Activated CD8-positive, alpha-beta memory T cell treated with anti-CD3 and anti-CD28 coated beads, Interleukin-2, amount 10 ng/mL, durations not matched to agents 7 days and 5 days (primary cell): ENCODE measurements around the gene MTMR12. TPM values are rescaled to one million over a fixed set of nuclear protein-coding genes. Genes with fewer than 3 reads are reported as not detected.
"Not testable (repeated sequence)": the region's sequence is repeated elsewhere in the genome, so short reads cannot be mapped to it uniquely, and the experiment has no call there.

Experiments
- ATAC-seq: fragments of 150-1000 bp; cut with Tn5 transposase; one replicate; pipeline ENCODE4 v1.10.0; 2021; ENCODE audit warnings: moderate library complexity
- CTCF ChIA-PET: fragments of 350-600 bp; sonication (Branson Sonifier 250); formaldehyde crosslinking; loops from one replicate; lab custom pipeline; 2021; ENCODE audit warnings: antibody characterized with exemption; lab: Charles Lee
- DNase-seq: peaks from one replicate; pipeline ENCODE4 v3.0.0-alpha.2; 2020
- H3K27ac Mint-ChIP-seq: one replicate; pipeline ENCODE4 v1.8.0; 2021; ENCODE audit warnings: mild to moderate bottlenecking, mixed read lengths
- H3K27me3 Mint-ChIP-seq: one replicate; pipeline ENCODE4 v1.8.0; 2021; ENCODE audit warnings: mixed read lengths
- H3K36me3 Mint-ChIP-seq: one replicate; pipeline ENCODE4 v1.8.0; 2021; ENCODE audit warnings: mild to moderate bottlenecking, mixed read lengths
- H3K4me1 Mint-ChIP-seq: one replicate; pipeline ENCODE4 v1.8.0; 2021; ENCODE audit warnings: mixed read lengths
- H3K4me3 Mint-ChIP-seq: one replicate; pipeline ENCODE4 v1.8.0; 2021; ENCODE audit warnings: mild to moderate bottlenecking, moderate library complexity, mixed read lengths
- H3K9me3 Mint-ChIP-seq: one replicate; pipeline ENCODE4 v1.8.0; 2022; ENCODE audit warnings: low read depth, mixed read lengths
- total RNA-seq, 2 experiments: library from RNA; stranded (reverse); gene quantifications; one replicate each; pipeline ENCODE4 v1.2.3, GENCODE V29; 2021

Gene MTMR12
- total RNA-seq, 2 experiments from 2014 or later = 23.3 to 26.6 TPM

DNA sequence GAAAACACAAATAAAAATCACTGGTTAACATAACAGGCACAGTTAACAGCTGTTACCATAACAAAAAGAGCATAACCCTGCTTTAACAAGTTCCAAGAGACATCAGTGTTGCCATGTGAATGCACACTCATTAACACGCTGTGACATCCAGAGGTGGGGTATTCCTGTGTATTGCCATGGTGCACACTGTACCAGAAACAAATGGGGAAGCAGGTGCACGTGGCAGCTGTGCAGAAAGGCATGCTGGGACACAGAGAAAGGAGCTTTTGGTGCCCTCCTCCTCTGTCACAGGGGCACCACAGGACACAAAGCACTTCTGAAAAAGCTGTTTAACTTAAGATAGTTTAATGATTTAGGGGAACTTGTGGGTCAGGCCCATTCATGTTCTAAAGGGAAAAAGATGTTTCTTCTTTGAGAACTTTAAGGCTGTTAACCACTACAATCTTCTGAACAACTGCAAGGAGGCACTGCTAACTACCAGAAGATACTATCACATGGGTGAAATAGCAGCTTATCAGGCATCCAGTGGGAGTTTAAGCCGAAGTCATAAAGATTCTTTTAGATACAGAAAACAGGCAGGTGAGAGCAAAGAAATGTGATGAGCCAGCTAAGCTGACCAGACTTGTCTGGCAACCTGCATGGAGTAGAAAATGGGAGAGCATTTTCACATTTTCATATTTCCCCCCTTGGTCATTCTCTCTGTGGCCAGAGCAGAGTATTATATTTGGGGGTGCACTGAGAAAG lies 82.2 kb downstream of the MTMR12 start:
- H3K27ac Mint-ChIP-seq = no peak overlapping the region

DNA sequence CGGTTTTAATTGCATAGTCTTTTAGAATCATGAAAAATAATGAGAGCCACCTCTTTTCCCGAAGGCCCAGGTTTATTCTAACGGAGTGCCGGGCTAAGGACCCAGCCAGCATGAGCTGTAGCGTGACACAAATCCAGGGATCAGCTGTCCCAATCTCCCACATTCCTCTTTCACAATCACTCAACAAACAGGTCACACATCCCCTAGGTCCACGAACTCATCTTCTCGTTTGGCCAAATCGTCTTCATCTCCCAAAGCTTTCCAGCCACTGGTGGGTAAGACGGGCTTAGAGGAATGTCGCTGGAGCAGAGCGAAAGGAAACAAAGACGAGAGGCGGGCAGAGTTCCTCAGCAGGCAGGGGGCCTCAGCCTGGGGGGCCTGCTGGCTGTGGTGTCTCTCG lies 83.2 kb downstream of the MTMR12 start:
- CTCF ChIA-PET = interaction anchor here (8.0 kb wide), 1 partner anchor 100 kb away, joined by 139 read pairs; no protein-coding TSS in a partner anchor
- Mint-ChIP-seq H3K36me3 (peaks cover 13% of the 10 kb centered on the region), H3K9me3 (no peaks in the 10 kb centered on the region), H3K27ac (no peak overlapping the region), H3K4me1 (peaks cover 3% of the 10 kb centered on the region), H3K4me3 (no peak overlapping the region), H3K27me3 (no peaks in the 10 kb centered on the region)
- DNase-seq (no peak), ATAC-seq (no peak)

More for the DNA sequence above, 82.2 kb downstream of the MTMR12 start:
- DNase-seq = no peak
- H3K36me3 Mint-ChIP-seq = peaks cover 17% of the 10 kb centered on the region
- CTCF ChIA-PET = interaction anchor here (0.6 to 8.0 kb wide), 7 partner anchors 8 to 259 kb away, joined by 3 to 139 read pairs (median 3); no protein-coding TSS in a partner anchor
- H3K9me3 Mint-ChIP-seq = no peaks in the 10 kb centered on the region
- peaks cover 3% of the 10 kb centered on the region for H3K4me1 Mint-ChIP-seq
- no peaks in the 10 kb centered on the region for H3K27me3 Mint-ChIP-seq
- no peak for ATAC-seq
- H3K4me3 Mint-ChIP-seq = no peak overlapping the region

DNA sequence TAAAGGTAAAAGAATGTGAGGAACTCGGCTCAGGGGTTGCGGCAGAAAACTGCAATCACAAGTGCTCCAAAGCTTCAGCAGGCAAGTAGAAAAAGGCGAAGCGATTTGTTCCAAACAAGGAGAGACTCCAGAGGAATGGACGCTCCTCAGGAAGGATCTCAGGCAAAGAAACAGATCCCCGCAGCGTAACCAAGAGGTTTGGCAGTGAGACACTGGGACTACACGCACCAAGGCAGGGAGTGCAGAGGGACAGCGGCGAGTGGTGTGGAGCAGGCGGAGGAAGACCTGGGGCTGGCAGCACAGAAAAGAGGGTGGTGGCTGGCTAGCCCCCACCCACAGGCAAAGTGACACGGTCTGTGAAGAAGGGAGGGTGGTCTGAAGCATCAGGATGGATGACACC lies 83.9 kb downstream of the MTMR12 start:
- peaks cover 9% of the 10 kb centered on the region for H3K36me3 Mint-ChIP-seq
- H3K4me1 Mint-ChIP-seq = peaks cover 3% of the 10 kb centered on the region
- CTCF ChIA-PET = interaction anchor here (1.1 to 1.4 kb wide), 2 partner anchors 101 to 361 kb away, joined by 3 to 5 read pairs; no protein-coding TSS in a partner anchor
- ATAC-seq (no peak), DNase-seq (no peak)
- H3K9me3 Mint-ChIP-seq = no peaks in the 10 kb centered on the region
- no peak overlapping the region for H3K27ac Mint-ChIP-seq
- no peaks in the 10 kb centered on the region for H3K27me3 Mint-ChIP-seq
- H3K4me3 Mint-ChIP-seq = no peak overlapping the region

DNA sequence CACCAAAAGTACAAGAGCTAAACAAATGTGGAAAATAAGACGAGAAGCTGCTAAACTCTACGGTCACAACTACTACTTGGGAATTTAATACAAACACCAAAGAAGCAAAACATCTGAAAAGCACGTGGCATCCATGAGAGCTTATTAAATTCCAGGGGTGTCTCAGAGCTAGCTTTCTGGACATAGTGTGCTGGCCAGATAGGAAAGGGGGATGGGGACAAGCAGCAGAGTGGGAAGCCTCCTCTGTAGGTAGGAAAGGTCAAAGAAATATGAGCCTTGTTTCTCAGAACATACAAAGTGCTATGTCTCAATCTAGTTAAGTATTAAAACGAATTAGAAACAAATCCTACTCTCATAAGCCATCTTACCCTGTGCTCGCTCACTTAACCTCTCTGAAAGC lies 87.3 kb downstream of the MTMR12 start:
- H3K4me3 Mint-ChIP-seq = no peak overlapping the region
- no peaks in the 10 kb centered on the region for H3K4me1 Mint-ChIP-seq
- H3K9me3 Mint-ChIP-seq = no peaks in the 10 kb centered on the region
- H3K27me3 Mint-ChIP-seq = no peaks in the 10 kb centered on the region
- DNase-seq (no peak), ATAC-seq (no peak)
- CTCF ChIA-PET = interaction anchor here (2.8 kb wide), 1 partner anchor 104 kb away, joined by 6 read pairs; no protein-coding TSS in a partner anchor
- H3K36me3 Mint-ChIP-seq = peaks cover 6% of the 10 kb centered on the region
- no peak overlapping the region for H3K27ac Mint-ChIP-seq

DNA sequence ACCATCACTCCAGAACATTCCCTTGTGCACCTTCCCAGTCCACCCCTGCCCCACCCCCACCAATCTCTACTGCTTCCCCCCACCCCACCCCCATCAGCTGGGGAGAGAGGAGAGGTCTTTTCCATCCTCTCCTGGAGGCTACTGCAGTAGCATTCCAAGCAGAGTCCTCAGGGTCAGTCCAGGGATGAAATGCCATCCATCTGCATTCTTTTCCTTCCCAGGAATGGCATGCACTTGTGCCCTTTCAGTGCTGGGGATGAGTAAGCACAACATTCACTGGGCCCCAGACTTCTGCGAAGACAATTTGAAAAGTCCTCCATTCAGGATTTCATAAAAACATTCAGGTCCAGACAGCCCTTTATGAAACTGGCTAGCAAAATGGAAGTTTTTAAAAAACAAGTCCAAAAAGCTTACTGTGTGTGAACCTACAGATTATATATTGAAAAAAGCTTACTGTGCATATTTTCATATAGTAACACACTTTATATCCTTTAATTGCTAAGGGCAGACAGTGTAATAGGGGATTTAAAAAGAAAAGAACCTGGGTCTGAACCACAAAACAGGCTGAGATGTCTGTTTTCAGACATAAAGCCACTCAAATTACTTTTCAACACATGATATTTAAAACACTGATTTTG lies 88.6 kb downstream of the MTMR12 start:
- CTCF ChIA-PET = interaction anchor here (2.8 kb wide), 1 partner anchor 105 kb away, joined by 6 read pairs; no protein-coding TSS in a partner anchor
- Mint-ChIP-seq H3K27ac (no peak overlapping the region), H3K4me1 (no peaks in the 10 kb centered on the region), H3K27me3 (no peaks in the 10 kb centered on the region), H3K36me3 (peaks cover 3% of the 10 kb centered on the region), H3K4me3 (no peak overlapping the region), H3K9me3 (no peaks in the 10 kb centered on the region)
- ATAC-seq (no peak), DNase-seq (no peak)

DNA sequence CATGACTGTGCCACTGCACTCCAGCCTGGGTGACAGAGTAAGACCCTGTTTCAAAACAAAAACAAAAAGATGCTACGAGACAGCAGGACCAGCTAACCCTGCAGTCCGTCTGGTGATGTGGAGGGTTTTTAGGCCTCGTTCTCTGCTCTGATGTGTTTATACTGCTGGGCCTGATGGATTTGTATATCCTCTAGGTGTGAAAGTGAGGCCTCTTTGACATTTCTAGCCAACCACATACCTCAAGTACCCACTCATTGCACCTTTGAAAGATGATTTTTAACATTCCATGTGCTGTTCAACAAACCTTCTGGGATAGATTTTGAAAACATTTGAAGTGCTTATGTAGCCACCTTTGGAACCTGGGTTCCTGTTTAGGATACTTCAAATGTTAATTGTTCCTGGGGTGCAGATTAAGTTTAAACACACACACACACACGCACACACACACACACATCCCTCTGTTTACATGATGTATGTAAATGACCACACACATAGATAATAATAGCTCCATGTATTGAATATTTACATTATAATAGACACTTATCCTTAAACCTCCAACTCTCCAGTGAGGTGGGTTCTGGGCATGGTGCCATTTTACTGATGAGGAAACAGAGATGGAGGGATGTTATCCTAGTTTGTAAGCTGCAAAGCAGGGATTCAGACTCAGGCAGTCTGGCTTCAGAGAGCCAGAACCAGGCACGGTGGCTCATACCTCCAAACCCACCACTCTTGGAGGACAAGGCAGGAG lies 89.8 kb downstream of the MTMR12 start:
- no peaks in the 10 kb centered on the region for H3K4me1 Mint-ChIP-seq
- no peak overlapping the region for H3K27ac Mint-ChIP-seq
- no peaks in the 10 kb centered on the region for H3K27me3 Mint-ChIP-seq
- CTCF ChIA-PET = interaction anchor here (1.3 to 1.8 kb wide), 2 partner anchors 8 to 9 kb away, joined by 3 to 5 read pairs; no protein-coding TSS in a partner anchor
- ATAC-seq = no peak
- no peaks in the 10 kb centered on the region for H3K9me3 Mint-ChIP-seq
- no peaks in the 10 kb centered on the region for H3K36me3 Mint-ChIP-seq
- no peak overlapping the region for H3K4me3 Mint-ChIP-seq
- DNase-seq = no peak

DNA sequence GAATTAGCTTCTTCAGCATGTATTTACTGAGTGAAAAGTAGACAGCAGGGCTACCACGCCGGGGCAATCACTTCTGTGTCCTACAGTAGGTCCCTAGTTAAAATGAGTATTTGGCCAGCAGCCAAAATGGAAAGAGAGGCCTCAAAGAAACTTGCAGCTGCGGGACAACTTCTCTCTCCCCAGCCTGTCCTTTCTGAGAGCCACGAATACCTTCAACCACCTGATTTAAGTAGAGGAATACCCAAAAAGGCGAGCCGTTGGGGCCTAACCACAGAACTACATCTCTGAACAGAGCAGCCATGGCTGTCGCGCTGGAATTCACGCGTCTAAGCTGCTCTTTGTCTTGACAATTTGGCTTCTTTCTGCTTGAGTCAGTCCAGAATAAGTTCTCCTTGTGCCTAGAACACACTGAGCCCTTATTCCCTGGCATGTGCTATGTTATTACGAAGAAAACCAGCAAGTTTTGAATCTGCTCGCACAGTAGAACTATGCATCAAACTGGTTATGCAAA lies 94.8 kb downstream of the MTMR12 start:
- H3K4me3 Mint-ChIP-seq = no peak overlapping the region
- no peak overlapping the region for H3K27ac Mint-ChIP-seq
- ATAC-seq (no peak), DNase-seq (no peak)
- CTCF ChIA-PET = no interaction called here
- H3K36me3 Mint-ChIP-seq = no peaks in the 10 kb centered on the region
- H3K27me3 Mint-ChIP-seq = no peaks in the 10 kb centered on the region
- H3K4me1 Mint-ChIP-seq = no peaks in the 10 kb centered on the region
- H3K9me3 Mint-ChIP-seq = no peaks in the 10 kb centered on the region

DNA sequence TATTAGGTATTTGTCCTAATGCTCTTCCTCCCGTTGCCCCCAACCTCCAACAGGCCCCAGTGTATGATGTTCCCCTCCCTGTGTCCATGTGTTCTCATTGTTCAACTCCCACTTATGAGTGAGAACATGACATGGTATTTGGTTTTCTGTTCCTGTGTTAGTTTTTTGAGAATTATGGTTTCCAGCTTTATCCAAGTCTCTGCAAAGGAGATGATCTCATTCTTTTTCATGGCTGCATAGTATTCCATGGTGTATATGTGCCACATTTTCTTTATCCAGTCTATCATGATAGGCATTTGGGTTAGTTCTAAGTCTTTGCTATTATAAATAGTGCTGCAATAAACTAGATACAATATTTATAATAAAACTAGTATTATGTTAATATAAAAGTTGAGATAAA lies 98.4 kb downstream of the MTMR12 start:
- not testable (repeated sequence) for DNase-seq, H3K4me3 Mint-ChIP-seq, H3K27me3 Mint-ChIP-seq, H3K9me3 Mint-ChIP-seq, H3K36me3 Mint-ChIP-seq, H3K27ac Mint-ChIP-seq, ATAC-seq
- CTCF ChIA-PET = interaction anchor here (1.2 kb wide), 1 partner anchor 18 kb away, joined by 3 read pairs; no protein-coding TSS in a partner anchor
- peaks cover 13% of the 10 kb centered on the region for H3K4me1 Mint-ChIP-seq

DNA sequence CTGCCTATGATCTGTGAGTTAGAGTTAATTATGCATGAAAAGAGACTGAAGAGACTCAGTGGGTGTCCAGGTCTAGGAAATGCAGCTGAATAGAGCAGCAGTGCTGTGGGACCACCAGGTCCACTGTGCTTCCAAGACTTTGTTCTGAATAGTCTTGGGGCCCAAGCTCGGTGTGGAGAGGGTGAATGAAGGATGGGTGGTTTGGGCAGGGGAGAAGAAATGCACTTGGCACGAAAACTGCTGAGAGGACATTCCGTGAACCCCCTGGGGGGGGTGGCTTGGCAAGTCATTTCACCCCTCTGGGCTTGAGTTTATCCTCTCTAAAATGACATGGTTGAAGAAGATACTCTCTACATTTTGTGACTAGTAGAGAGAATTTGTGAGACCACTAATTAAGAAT lies 102.6 kb downstream of the MTMR12 start:
- H3K4me3 Mint-ChIP-seq = no peak overlapping the region
- H3K9me3 Mint-ChIP-seq = no peaks in the 10 kb centered on the region
- CTCF ChIA-PET = no interaction called here
- no peaks in the 10 kb centered on the region for H3K27me3 Mint-ChIP-seq
- no peak for ATAC-seq
- H3K27ac Mint-ChIP-seq = peak overlapping the region; percentile 21
- peaks cover 13% of the 10 kb centered on the region for H3K4me1 Mint-ChIP-seq
- DNase-seq = no peak
- peaks cover 1% of the 10 kb centered on the region for H3K36me3 Mint-ChIP-seq

DNA sequence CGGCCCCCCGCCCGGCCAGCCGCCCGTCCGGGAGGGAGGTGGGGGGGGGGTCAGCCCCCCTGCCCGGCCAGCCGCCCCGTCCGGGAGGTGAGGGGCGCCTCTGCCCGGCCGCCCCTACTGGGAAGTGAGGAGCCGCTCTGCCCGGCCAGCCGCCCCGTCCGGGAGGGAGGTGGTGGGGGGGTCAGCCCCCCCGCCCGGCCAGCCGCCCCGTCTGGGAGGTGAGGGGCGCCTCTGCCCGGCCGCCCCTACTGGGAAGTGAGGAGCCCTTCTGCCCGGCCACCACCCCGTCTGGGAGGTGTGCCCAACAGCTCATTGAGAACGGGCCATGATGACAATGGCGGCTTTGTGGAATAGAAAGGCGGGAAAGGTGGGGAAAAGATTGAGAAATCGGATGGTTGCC lies 103.9 kb downstream of the MTMR12 start:
- ATAC-seq, DNase-seq, H3K27me3 Mint-ChIP-seq, CTCF ChIA-PET, H3K27ac Mint-ChIP-seq, H3K36me3 Mint-ChIP-seq, H3K4me3 Mint-ChIP-seq, H3K9me3 Mint-ChIP-seq: not testable (repeated sequence)
- H3K4me1 Mint-ChIP-seq = peaks cover 13% of the 10 kb centered on the region

DNA sequence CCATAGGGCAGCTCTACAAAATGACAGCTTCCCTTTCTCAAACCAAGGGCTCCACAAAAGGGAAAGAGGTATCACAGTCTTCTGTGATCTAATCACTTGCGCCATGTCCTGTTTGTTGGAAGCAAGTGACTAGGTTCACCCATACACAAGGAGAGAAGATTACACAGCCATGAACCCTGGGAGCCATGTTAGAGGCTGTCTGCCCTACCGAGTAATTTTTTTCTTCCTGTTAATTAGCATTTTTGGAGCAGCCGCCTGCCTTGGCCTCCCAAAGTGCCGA lies 105.4 kb downstream of the MTMR12 start:
- peaks cover 2% of the 10 kb centered on the region for H3K27me3 Mint-ChIP-seq
- CTCF ChIA-PET = no interaction called here

DNA sequence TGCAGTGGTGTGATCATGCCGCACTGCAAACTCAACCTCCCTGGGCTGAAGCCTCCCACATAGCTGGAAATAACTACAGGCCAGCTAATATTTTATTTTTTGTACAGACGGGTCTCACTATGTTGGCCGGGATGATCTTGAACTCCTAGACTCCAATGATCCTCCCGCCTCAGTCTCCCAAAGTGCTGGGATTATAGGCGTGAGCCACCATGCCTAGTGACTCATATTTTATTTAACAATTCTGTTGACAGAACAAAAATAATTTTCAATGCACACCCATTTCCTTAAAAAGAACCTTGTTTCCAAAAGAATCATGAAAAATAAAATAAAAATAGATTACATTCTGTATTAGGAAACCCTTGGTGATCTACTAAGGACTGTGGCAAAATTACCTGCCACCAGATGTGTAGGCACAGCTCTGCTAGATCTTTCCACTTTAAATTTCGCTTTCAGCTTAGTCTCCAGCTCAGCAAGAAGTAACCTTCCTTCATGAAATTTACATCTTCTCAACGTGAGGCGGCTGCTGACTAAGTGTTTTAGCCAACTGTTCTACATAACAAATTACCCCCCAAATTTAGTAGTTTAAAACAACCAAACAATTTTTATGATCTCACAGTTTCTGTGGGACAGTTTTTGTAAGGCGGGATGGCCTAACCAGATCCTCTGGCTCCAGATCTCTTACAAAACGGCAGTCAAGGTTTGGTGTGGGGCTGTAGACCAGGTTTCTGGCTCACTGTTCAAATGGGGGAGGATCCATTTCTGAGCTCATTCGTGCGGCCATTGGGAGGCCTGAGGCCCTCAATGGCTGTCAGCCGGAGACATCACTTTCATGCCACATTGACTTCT lies 106.0 kb downstream of the MTMR12 start:
- H3K27ac Mint-ChIP-seq = no peak overlapping the region
- CTCF ChIA-PET = no interaction called here
- DNase-seq = no peak
- H3K27me3 Mint-ChIP-seq = peaks cover 4% of the 10 kb centered on the region
- no peaks in the 10 kb centered on the region for H3K9me3 Mint-ChIP-seq
- no peak overlapping the region for H3K4me3 Mint-ChIP-seq
- peaks cover 13% of the 10 kb centered on the region for H3K4me1 Mint-ChIP-seq
- no peak for ATAC-seq
- peaks cover 1% of the 10 kb centered on the region for H3K36me3 Mint-ChIP-seq

More for the DNA sequence above, 105.4 kb downstream of the MTMR12 start:
- no peak for ATAC-seq
- Mint-ChIP-seq H3K27ac (no peak overlapping the region), H3K36me3 (peaks cover 1% of the 10 kb centered on the region), H3K9me3 (no peaks in the 10 kb centered on the region), H3K4me1 (peaks cover 13% of the 10 kb centered on the region), H3K4me3 (no peak overlapping the region)
- DNase-seq = no peak
